Measurements from ENCODE around the gene STK4.

- TF ChIP-seq POLR2A (IDR thresholded peaks at IDR 0.05; ENCODE audit: low read depth, low read length) (no peak), POLR2AphosphoS5 (IDR thresholded peaks at IDR 0.05; ENCODE audit: low read depth, low read length) (no peak)
These were observed 100.1 kb downstream of the STK4 start for GRCh38 chr20:45066372-45066771.
